GM12873 (cell line): Measurements from ENCODE around the gene IFITM2.
"Not testable (repeated sequence)": the region's sequence is repeated elsewhere in the genome, so short reads cannot be mapped to it uniquely, and the experiment has no call there.

ENCODE experiments used
- CTCF ChIP-seq: IDR thresholded peaks from 2 replicates; pipeline ENCODE4 v1.5.1; 2012; ENCODE audit warnings: low read depth, mild to moderate bottlenecking, moderate library complexity, low read length, control low read depth; ENCODE audit not compliant: insufficient read depth; ENCODE audit errors: missing control alignments

Gene IFITM2

DNA sequence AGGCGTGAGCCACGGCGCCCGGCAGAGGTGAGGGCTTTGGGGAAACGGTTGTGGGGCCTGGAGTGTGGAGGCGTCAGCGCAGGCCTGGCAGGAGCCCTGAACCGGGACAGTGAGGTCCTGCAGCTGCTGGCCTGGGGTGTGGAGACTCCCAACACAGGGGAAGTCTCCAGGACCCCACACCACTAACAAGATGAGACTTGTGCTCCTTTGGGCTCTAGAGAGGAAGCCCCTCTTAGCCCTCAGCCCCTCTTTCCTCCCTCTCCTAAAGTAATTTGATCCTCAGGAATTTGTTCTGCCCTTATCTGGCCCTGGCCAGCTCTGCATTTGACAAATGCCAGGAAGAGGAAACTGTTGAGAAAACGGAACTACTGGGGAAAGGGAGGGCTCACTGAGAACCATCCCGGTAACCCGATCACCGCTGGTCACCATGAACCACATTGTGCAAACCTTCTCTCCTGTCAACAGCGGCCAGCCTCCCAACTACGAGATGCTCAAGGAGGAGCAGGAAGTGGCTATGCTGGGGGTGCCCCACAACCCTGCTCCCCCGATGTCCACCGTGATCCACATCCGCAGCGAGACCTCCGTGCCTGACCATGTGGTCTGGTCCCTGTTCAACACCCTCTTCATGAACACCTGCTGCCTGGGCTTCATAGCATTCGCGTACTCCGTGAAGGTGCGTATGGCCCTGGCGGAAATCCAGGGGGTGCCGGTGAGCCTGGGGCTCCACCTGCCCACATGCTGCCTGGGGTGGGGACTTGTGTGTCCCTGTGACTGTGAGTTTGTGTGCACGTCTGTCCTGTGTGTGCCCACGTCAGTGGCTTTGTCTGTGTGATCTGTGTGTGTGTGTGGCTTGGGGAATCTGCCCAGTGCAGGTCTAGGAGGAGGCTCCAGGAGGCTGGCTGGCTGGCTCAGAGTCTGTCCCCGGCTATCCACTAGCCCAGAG, at the start of gene IFITM2:
Gene IFITM2 (plus strand): TSS at position 51 of the 943 bp plus-strand sequence. CDS start 377 bp downstream, at position 428.
- TF ChIP-seq CTCF: not testable (repeated sequence)

DNA sequence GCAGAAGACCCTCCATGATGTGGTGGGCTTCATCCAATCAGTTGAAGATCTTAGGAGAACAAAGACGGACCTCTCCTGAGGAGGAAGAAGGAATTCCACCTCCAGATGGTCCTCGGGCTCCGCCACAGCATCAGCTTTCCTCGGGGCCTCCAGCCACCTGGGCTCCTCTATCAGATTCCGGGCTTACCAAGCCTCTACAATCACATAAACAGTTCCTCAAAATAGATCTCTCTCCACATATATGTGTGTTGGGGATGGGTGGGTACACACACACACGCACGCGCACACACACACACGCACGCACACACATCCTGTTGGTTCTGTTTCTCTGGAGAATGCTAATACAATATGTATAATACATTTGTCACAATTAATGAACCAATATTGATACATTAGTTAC, 48.2 kb upstream of the IFITM2 start:
- TF ChIP-seq CTCF: no peak

DNA sequence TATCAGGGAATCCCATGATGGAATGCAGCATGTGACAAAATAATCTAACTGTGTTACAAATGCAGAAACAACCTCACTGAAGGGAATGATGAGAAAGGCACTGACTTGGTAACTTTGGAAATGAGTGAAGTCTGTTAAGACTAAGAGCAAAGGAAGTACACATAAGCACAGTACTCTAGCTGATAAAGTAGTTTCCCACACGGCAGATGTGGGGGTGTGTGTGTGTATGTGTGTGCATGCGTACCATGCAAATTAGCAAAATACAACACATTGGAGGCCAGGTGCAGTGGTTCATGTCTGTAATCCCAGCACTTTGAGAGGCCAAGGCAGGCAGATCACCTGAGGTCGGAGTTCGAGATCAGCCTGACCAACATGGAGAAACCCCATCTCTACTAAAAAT, 46.0 kb upstream of the IFITM2 start:
- no peak for TF ChIP-seq CTCF

- TF ChIP-seq CTCF: no peak
Measured at GRCh38 chr11:266676-267439, 40.8 kb upstream of the IFITM2 start.

DNA sequence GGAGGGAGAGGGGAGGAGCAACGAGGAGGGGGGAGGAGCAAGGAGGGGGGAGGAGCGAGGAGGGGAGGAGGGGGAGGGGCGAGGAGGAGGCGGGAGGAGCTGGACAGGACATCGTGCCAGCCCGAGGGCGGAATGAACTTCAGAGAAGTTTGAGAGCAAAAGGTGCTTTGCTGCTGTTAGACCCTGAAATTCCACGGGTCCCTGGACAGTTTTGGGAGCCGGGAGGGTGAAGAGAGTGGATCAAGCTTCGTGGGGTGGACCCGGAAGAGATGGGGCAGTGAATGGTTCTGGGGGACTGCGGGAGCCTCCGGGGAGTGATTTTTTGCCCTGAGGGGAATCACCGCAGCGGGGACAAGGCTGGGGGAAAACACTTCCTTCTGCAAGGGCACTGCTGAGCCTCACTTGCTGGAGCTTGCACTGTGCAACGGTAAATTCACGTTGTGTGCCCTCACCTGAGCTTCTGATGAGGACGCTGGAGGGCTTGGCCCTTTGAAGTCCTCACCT, 40.1 kb upstream of the IFITM2 start:
- TF ChIP-seq CTCF: no peak

DNA sequence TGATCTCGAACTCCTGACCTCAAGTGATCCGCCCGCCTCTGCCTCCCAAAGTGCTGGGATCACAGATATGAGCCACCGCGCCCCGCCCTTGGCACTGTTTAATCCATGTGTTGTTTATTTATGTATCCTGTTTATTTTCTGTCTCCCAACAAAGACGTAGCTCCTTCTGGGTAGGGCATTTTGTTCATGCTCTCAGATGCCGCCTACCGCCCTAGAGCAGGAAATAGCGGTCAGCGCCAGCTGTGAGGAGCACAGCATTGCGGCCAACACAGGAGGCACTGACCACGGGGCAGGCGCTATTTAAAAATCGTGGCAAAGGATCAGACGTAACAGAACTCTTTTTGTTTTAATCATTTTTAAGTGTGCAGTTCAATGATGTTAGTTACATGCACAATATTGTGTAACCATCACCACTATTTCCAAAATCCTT, 38.9 kb upstream of the IFITM2 start:
- peak; percentile 15 for TF ChIP-seq CTCF
